Mucosa of descending colon (tissue), 3 donors: Measurements from ENCODE around the gene TNS1. TPM values are rescaled to one million over a fixed set of nuclear protein-coding genes. Genes with fewer than 3 reads are reported as not detected.
"Not testable (repeated sequence)": the region's sequence is repeated elsewhere in the genome, so short reads cannot be mapped to it uniquely, and the experiment has no call there.

Experiments used
- ATAC-seq: fragments of 200-7000 bp; cut with Tn5 transposase; one replicate; pipeline ENCODE4 v1.9.1; 2020; ENCODE audit warnings: mild to moderate bottlenecking, moderate library complexity
- DNase-seq, 3 donors: peaks; one replicate each; pipeline ENCODE4 v3.0.0-alpha.2; 2020
- H3K36me3 ChIP-seq: fragments of 200-600 bp; one replicate; pipeline ENCODE4 v1.8.0; 2021; ENCODE audit warnings: low read depth, mild to moderate bottlenecking
- H3K4me1 ChIP-seq: fragments of 200-600 bp; one replicate; pipeline ENCODE4 v1.8.0; 2021; ENCODE audit warnings: low read depth, mild to moderate bottlenecking
- H3K4me3 ChIP-seq: fragments of 200-600 bp; one replicate; pipeline ENCODE4 v1.8.0; 2021; ENCODE audit warnings: mild to moderate bottlenecking
- H3K9me3 ChIP-seq: fragments of 200-600 bp; one replicate; pipeline ENCODE4 v1.8.0; 2021; ENCODE audit warnings: mild to moderate bottlenecking
- intact Hi-C, 2 donors: fragments of 100-400 bp; cut with DNase I in 1 of 2; cut with micrococcal nuclease in 1 of 2; formaldehyde crosslinking; loops; one replicate each; pipeline versions ENCODE4 v1.11.0 to v1.11.1; 2022; cut with DNase I, micrococcal nuclease
- total RNA-seq, 3 donors: library from RNA; stranded (reverse); fragmentation: NEBNext Ultra II Directional in 2 of 3; extraction: Animal tissue kit (Norgen Biotek cat#: 25700) in 2 of 3; gene quantifications; one replicate each; pipeline versions ENCODE4 v1.2.1 to v1.2.4, GENCODE V29; 2021 to 2023
- TF ChIP-seq, protein P1 (sequence below): fragments of 200-600 bp; IDR thresholded peaks from one replicate; pipeline ENCODE4 v1.8.0; 2022; ENCODE audit warnings: antibody characterized with exemption, mild to moderate bottlenecking
- donor health status: DM: no; HTN: no; CAD: no; lungs with moderate emphysema.
- donor health status: DM: no; HTN: no; CAD: no.
- donor health status: DM: no; HTN: yes; CAD: no.

TNS1 gene
- total RNA-seq, 3 donors from 2014 or later, result 43.8 to 1,458 (median 121) TPM

DNA sequence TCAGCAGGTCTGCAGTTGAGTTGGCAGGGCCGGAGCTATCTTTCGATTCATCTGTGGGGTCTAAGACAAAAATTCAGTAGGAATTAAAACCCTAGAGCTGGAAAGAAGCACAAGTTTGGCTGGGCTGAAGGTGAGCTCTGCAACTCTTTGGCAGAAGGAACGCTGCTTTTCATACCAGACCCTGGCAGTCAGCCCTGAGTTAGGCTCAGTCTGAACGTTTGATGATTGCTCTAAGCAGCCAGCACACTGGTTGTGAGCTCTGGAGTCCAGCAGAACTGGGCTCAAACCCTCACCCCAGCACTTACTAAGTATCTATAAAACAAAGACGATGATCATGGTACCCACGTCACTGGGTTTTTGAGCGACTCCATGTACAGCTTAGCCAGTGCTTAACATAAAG lies 192.5 kb downstream of the TNS1 start:
- ATAC-seq, result no peak
- H3K4me1 ChIP-seq, result no peaks in the 10 kb centered on the region
- no peak for DNase-seq

DNA sequence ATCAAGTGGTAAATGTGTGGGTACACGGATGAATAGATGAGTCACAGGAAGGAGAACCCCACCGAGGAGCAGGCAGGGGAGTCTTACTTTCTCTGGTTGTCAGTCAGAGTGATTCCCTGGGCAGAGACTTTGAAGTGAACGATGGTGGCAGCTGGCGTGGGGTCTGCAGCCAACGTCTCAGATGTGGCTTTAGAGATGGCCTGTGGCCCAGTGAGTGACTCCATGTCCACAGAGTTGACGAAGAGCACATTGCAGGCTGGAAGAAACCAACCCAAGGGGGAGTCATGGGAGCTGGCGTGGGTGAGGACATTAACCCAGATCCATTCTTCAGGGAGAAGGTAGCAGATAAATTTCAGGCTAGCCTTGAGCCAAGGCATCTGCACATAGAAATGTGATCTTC lies 193.1 kb downstream of the TNS1 start:
- Histone ChIP-seq H3K36me3 (no peaks in the 10 kb centered on the region), H3K9me3 (no peaks in the 10 kb centered on the region), H3K4me3 (no peak overlapping the region), H3K4me1 (no peaks in the 10 kb centered on the region)
- intact Hi-C loops, result loop anchor here in 1 of 2 donors (10.0 kb wide), 1 partner anchor 175 kb away; no protein-coding TSS in a partner anchor
- ATAC-seq, result no peak
- TF ChIP-seq, protein P1, sequence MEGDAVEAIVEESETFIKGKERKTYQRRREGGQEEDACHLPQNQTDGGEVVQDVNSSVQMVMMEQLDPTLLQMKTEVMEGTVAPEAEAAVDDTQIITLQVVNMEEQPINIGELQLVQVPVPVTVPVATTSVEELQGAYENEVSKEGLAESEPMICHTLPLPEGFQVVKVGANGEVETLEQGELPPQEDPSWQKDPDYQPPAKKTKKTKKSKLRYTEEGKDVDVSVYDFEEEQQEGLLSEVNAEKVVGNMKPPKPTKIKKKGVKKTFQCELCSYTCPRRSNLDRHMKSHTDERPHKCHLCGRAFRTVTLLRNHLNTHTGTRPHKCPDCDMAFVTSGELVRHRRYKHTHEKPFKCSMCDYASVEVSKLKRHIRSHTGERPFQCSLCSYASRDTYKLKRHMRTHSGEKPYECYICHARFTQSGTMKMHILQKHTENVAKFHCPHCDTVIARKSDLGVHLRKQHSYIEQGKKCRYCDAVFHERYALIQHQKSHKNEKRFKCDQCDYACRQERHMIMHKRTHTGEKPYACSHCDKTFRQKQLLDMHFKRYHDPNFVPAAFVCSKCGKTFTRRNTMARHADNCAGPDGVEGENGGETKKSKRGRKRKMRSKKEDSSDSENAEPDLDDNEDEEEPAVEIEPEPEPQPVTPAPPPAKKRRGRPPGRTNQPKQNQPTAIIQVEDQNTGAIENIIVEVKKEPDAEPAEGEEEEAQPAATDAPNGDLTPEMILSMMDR, result no peak
- no peak for DNase-seq

More for the DNA sequence above, 192.5 kb downstream of the TNS1 start:
- intact Hi-C loops, result no loop called here
- Histone ChIP-seq H3K9me3 (no peaks in the 10 kb centered on the region), H3K4me3 (no peak overlapping the region), H3K36me3 (no peaks in the 10 kb centered on the region)
- TF ChIP-seq, protein P1, result no peak

DNA sequence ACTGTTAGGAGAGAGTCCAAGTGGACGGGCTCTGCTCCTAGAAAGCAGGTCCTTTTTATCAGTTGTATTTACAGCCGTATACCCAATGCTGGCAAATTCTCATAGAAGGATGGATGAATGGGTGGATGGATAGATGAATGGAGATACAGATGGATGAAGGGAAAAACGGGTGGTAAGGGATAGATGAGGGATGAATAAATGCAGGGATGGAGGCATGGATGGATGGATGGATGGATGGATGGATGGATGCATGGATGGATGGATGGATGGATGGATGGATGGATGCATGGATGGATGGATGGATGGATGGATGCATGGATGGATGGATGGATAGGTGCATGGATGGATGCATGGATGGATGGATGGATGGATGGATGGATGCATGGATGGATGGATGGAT lies 193.8 kb downstream of the TNS1 start:
- ATAC-seq, H3K4me1 ChIP-seq: not testable (repeated sequence)
- intact Hi-C loops, result loop anchor here in 1 of 2 donors (10.0 kb wide), 1 partner anchor 176 kb away; no protein-coding TSS in a partner anchor

DNA sequence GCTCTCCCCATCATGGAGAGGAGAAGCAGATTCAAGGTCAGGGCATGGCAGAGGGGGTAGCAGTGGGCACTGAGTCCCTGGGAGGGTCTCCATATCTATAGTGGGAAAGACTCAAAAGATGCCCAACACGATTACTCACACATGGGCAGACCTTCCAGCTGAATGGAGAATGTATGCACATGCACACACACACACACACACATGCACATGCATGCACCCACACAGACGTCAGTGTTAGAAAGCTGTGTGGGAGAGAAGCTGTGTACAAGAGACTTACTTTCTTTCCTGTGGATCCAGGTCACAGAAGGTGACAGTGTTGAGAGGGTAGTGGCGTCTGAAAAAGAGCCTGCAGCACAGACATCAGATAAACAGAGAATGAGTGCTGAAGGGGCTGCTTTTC lies 194.5 kb downstream of the TNS1 start:
- H3K4me1 ChIP-seq, result no peaks in the 10 kb centered on the region
- ATAC-seq (no peak), DNase-seq (no peak)
- H3K4me3 ChIP-seq, result no peak overlapping the region
- no peaks in the 10 kb centered on the region for H3K36me3 ChIP-seq
- TF ChIP-seq, protein P1, result no peak
- H3K9me3 ChIP-seq, result no peaks in the 10 kb centered on the region
- intact Hi-C loops, result loop anchor here in 1 of 2 donors (10.0 kb wide), 1 partner anchor 176 kb away; no protein-coding TSS in a partner anchor

More for the DNA sequence above, 193.8 kb downstream of the TNS1 start:
- H3K4me3 ChIP-seq, H3K9me3 ChIP-seq, DNase-seq, H3K36me3 ChIP-seq: not testable (repeated sequence)

DNA sequence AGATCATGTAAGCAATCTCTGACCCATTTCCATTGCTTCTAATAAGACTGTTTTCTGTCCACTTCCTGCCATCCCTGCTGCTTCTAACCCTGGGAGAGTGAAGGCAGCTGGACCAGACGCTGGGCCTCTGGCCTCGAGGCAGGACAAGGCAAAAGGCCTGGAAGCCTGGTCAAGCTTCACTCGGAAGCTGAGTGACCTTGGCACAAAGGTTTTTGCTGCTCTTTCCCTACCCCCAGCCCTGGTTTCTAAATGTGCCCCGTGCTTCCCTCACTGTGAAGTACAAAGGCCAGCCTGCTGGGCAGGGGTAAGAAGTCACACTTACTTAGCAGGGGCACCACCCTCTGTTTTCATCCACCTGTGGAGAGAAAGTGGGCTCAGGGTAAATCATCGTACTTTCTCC lies 195.0 kb downstream of the TNS1 start:
- Histone ChIP-seq H3K4me1 (no peaks in the 10 kb centered on the region), H3K4me3 (no peak overlapping the region), H3K9me3 (no peaks in the 10 kb centered on the region), H3K36me3 (no peaks in the 10 kb centered on the region)
- DNase-seq (peak in 1 of 3 donors; percentile 27), ATAC-seq (no peak)
- intact Hi-C loops, result loop anchor here in 1 of 2 donors (10.0 kb wide), 1 partner anchor 177 kb away; no protein-coding TSS in a partner anchor
- TF ChIP-seq, protein P1, result no peak

DNA sequence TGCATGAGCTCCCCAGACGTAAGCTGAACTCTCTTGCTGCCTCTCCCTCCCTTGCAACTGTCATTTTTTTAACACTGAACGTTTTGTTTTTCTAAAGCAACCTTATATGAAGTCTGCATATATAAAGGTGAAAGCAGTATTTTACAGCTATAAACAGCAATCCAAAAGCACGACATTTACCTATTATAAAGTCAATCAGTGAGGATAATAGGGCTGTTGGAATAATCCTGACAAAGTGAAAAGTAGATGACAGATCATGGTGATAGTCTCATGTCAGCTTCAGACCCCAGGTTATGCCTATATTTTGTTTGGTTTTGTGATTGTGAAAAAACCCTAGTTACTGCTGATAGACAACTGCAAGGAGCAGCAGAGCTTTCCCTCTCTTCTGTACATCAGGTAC lies 195.8 kb downstream of the TNS1 start:
- H3K4me3 ChIP-seq, result no peak overlapping the region
- DNase-seq (no peak), ATAC-seq (no peak)
- intact Hi-C loops, result loop anchor here in 1 of 2 donors (10.0 kb wide), 1 partner anchor 178 kb away; no protein-coding TSS in a partner anchor
- no peaks in the 10 kb centered on the region for H3K9me3 ChIP-seq
- H3K36me3 ChIP-seq, result no peaks in the 10 kb centered on the region
- TF ChIP-seq, protein P1, result no peak
- H3K4me1 ChIP-seq, result no peaks in the 10 kb centered on the region
